Measurements from ENCODE around the gene MCUR1. TPM values are rescaled to one million over a fixed set of nuclear protein-coding genes. Genes with fewer than 3 reads are reported as not detected.
"Not testable (repeated sequence)": the region's sequence is repeated elsewhere in the genome, so short reads cannot be mapped to it uniquely, and the experiment has no call there.

Gene MCUR1
- total and polyA plus RNA-seq, 2 donors (not counting 1 experiment from before 2014, with no cell fraction given): 4.6 to 10.6 TPM

- ChIA-PET POLR2A (no interaction called here), CTCF (interaction anchor here (1.5 kb wide), 2 partner anchors 8 to 10 kb away, joined by 3 to 8 read pairs; no protein-coding TSS in a partner anchor)
- no peak overlapping the region for H3K9ac ChIP-seq (ENCODE audit: low read length)
- H3K79me2 ChIP-seq (ENCODE audit: control insufficient read depth, insufficient read depth, low read length): no peaks in the 10 kb centered on the region
- Mint-ChIP-seq H3K4me3 (no peak overlapping the region), H3K27ac (no peak overlapping the region), H3K27me3 (no peaks in the 10 kb centered on the region), H3K9me3 (ENCODE audit: insufficient read depth) (no peaks in the 10 kb centered on the region), H3K4me1 (no peaks in the 10 kb centered on the region)
- H4K20me1 ChIP-seq (ENCODE audit: control insufficient read depth, insufficient read depth, low read length, poor library complexity, severe bottlenecking): no peaks in the 10 kb centered on the region
- H2AFZ ChIP-seq (ENCODE audit: insufficient read depth, low read depth, low read length, poor library complexity, severe bottlenecking): no peak overlapping the region
- peaks cover 0 to 16% of the 10 kb centered on the region in 2 experiments for H3K36me3 ChIP-seq (replicated peaks in 1 of 2; ENCODE audit: control extremely low read depth in 1 of 2, control insufficient read depth in 1 of 2, extremely low read depth in 1 of 2, insufficient read depth in 2 of 2, low read length in 1 of 2)
- intact Hi-C loops (cut with micrococcal nuclease): no loop called here
- no peak overlapping the region for H3K27ac ChIP-seq (ENCODE audit: low read length in 2 of 2)
- TF ChIP-seq CTCF (IDR thresholded peaks at IDR 0.05) (no peak), EZH2 (IDR thresholded peaks at IDR 0.05; ENCODE audit: borderline replicate concordance, insufficient read depth, low read depth, low read length, poor library complexity, severe bottlenecking) (no peak)
- WGBS (ENCODE audit: insufficient coverage): 88% methylated on average over 2 of the region's 8 CpGs
- no peak for ATAC-seq (ENCODE audit: low read depth)
- no peaks in the 10 kb centered on the region for H3K9me3 ChIP-seq (ENCODE audit: control extremely low read depth in 1 of 3, control insufficient read depth in 2 of 3, insufficient read depth in 1 of 3, low read length in 2 of 3)
- DNase-seq: no peak
- no peaks in the 10 kb centered on the region for H3K4me1 ChIP-seq (ENCODE audit: control insufficient read depth in 2 of 2, insufficient read depth in 2 of 2, low read length in 2 of 2)
- H3K27me3 ChIP-seq (replicated peaks in 1 of 4; ENCODE audit: control extremely low read depth in 1 of 4, control insufficient read depth in 3 of 4, insufficient read depth in 4 of 4, low read length in 3 of 4): no peaks in the 10 kb centered on the region
- no peak overlapping the region for H3K4me2 ChIP-seq (replicated peaks; ENCODE audit: low read depth, low read length, poor library complexity, severe bottlenecking)
- no peak overlapping the region for H3K4me3 ChIP-seq (ENCODE audit: control extremely low read depth in 1 of 5, extremely low read depth in 1 of 5, insufficient read depth in 1 of 5, low read depth in 2 of 5, low read length in 4 of 5)
Measured at GRCh38 chr6:13787137-13787536, 27.2 kb downstream of the MCUR1 start.

GRCh38 chr6:13780162-13780561 is 34.2 kb downstream of the MCUR1 start:
- H3K4me3 ChIP-seq (ENCODE audit: control extremely low read depth in 1 of 5, extremely low read depth in 1 of 5, insufficient read depth in 1 of 5, low read depth in 2 of 5, low read length in 4 of 5); H3K9ac ChIP-seq (ENCODE audit: low read length); POLR2A ChIA-PET; ATAC-seq (ENCODE audit: low read depth); H2AFZ ChIP-seq (ENCODE audit: insufficient read depth, low read depth, low read length, poor library complexity, severe bottlenecking); H3K79me2 ChIP-seq (ENCODE audit: control insufficient read depth, insufficient read depth, low read length); H3K4me2 ChIP-seq (replicated peaks; ENCODE audit: low read depth, low read length, poor library complexity, severe bottlenecking); H3K27me3 Mint-ChIP-seq; H3K4me1 ChIP-seq (ENCODE audit: control insufficient read depth in 2 of 2, insufficient read depth in 2 of 2, low read length in 2 of 2); H3K27ac Mint-ChIP-seq; H3K4me3 Mint-ChIP-seq; H3K9me3 ChIP-seq (ENCODE audit: control extremely low read depth in 1 of 3, control insufficient read depth in 2 of 3, insufficient read depth in 1 of 3, low read length in 2 of 3); H3K4me1 Mint-ChIP-seq; DNase-seq; H3K9me3 Mint-ChIP-seq (ENCODE audit: insufficient read depth); H4K20me1 ChIP-seq (ENCODE audit: control insufficient read depth, insufficient read depth, low read length, poor library complexity, severe bottlenecking); H3K27ac ChIP-seq (ENCODE audit: low read length in 2 of 2); H3K27me3 ChIP-seq (replicated peaks in 1 of 4; ENCODE audit: control extremely low read depth in 1 of 4, control insufficient read depth in 3 of 4, insufficient read depth in 4 of 4, low read length in 3 of 4); H3K36me3 ChIP-seq (replicated peaks in 1 of 2; ENCODE audit: control extremely low read depth in 1 of 2, control insufficient read depth in 1 of 2, extremely low read depth in 1 of 2, insufficient read depth in 2 of 2, low read length in 1 of 2); CTCF ChIA-PET; intact Hi-C loops (cut with micrococcal nuclease): not testable (repeated sequence)
- 100% methylated on average over 1 of the region's 8 CpGs for whole genome bisulfite sequencing (ENCODE audit: insufficient coverage)
